ENCODE results near the gene ZC3H11A.
"Not testable (repeated sequence)": the region's sequence is repeated elsewhere in the genome, so short reads cannot be mapped to it uniquely, and the experiment has no call there.

GRCh38 chr1:203761958-203762357, 33.5 kb upstream of the ZC3H11A start:
- TF ChIP-seq MAX (IDR thresholded peaks at IDR 0.05; ENCODE audit: insufficient read depth, insufficient read length); CTCF (IDR thresholded peaks at IDR 0.05; ENCODE audit: extremely low read depth in 1 of 2, insufficient read depth in 1 of 2, low read depth in 1 of 2, low read length in 2 of 2); POLR2AphosphoS5 (IDR thresholded peaks at IDR 0.05; ENCODE audit: insufficient read depth, low read depth, low read length); POLR2A (IDR thresholded peaks at IDR 0.05; ENCODE audit: low read depth, low read length); EZH2 (IDR thresholded peaks at IDR 0.05; ENCODE audit: borderline replicate concordance, low read depth, low read length, severe bottlenecking); FOS (IDR thresholded peaks at IDR 0.05; ENCODE audit: borderline replicate concordance, insufficient read depth, low read length): not testable (repeated sequence)

All from endothelial cell of umbilical vein (primary cell).